ENCODE data around the gene PADI1. TPM values are rescaled to one million over a fixed set of nuclear protein-coding genes. Genes with fewer than 3 reads are reported as not detected.

Gene PADI1
- total RNA-seq, 1 donor from 2014 or later = not detected

- H3K4me3 Mint-ChIP-seq = no peak overlapping the region
These were observed 3.5 kb upstream of the PADI1 start for GRCh38 chr1:17201201-17202021.

GRCh38 chr1:17205652-17206051, 724 bp downstream of the PADI1 start:
- no peak for TF ChIP-seq CTCF (IDR thresholded peaks at IDR 0.05; ENCODE audit: unreplicated experiment)
- H3K36me3 Mint-ChIP-seq = no peaks in the 10 kb centered on the region
- no peak overlapping the region for H3K4me3 Mint-ChIP-seq
- H3K27ac Mint-ChIP-seq = no peak overlapping the region
- peaks cover 40% of the 10 kb centered on the region for H3K4me1 Mint-ChIP-seq
- no peak for DNase-seq (ENCODE audit: low spot score in 2 of 2, unreplicated experiment in 2 of 2)
- peaks cover 1% of the 10 kb centered on the region for H3K27me3 Mint-ChIP-seq (ENCODE audit: low read depth)
- H3K9me3 Mint-ChIP-seq = no peaks in the 10 kb centered on the region

More at GRCh38 chr1:17201201-17202021, 3.5 kb upstream of the PADI1 start:
- H3K27me3 Mint-ChIP-seq (ENCODE audit: low read depth) = peaks cover 1% of the 10 kb centered on the region
- no peaks in the 10 kb centered on the region for H3K36me3 Mint-ChIP-seq
- peak in 1 of 2 experiments; percentile 11 for DNase-seq (ENCODE audit: low spot score in 2 of 2, unreplicated experiment in 2 of 2)
- peak overlapping the region; percentile 73 for H3K27ac Mint-ChIP-seq
- TF ChIP-seq CTCF (IDR thresholded peaks at IDR 0.05; ENCODE audit: unreplicated experiment) = no peak
- H3K4me1 Mint-ChIP-seq = peaks cover 30% of the 10 kb centered on the region
- no peaks in the 10 kb centered on the region for H3K9me3 Mint-ChIP-seq

- H3K36me3 Mint-ChIP-seq = no peaks in the 10 kb centered on the region
- TF ChIP-seq CTCF (IDR thresholded peaks at IDR 0.05; ENCODE audit: unreplicated experiment) = no peak
- H3K9me3 Mint-ChIP-seq = no peaks in the 10 kb centered on the region
- H3K27me3 Mint-ChIP-seq (ENCODE audit: low read depth) = peaks cover 1% of the 10 kb centered on the region
- peaks cover 35% of the 10 kb centered on the region for H3K4me1 Mint-ChIP-seq
- H3K27ac Mint-ChIP-seq = no peak overlapping the region
- no peak for DNase-seq (ENCODE audit: low spot score in 2 of 2, unreplicated experiment in 2 of 2)
- H3K4me3 Mint-ChIP-seq = no peak overlapping the region
These were observed 1.3 kb downstream of the PADI1 start for GRCh38 chr1:17206196-17206595.

- H3K27ac Mint-ChIP-seq = peak overlapping the region; percentile 50
- H3K36me3 Mint-ChIP-seq = no peaks in the 10 kb centered on the region
- DNase-seq (ENCODE audit: low spot score in 2 of 2, unreplicated experiment in 2 of 2) = no peak
- H3K9me3 Mint-ChIP-seq = no peaks in the 10 kb centered on the region
- no peak overlapping the region for H3K4me3 Mint-ChIP-seq
- peaks cover 33% of the 10 kb centered on the region for H3K4me1 Mint-ChIP-seq
- H3K27me3 Mint-ChIP-seq (ENCODE audit: low read depth) = peaks cover 1% of the 10 kb centered on the region
- no peak for TF ChIP-seq CTCF (IDR thresholded peaks at IDR 0.05; ENCODE audit: unreplicated experiment)
These were observed 2.1 kb downstream of the PADI1 start for GRCh38 chr1:17207046-17207445.

GRCh38 chr1:17207540-17207939, 2.6 kb downstream of the PADI1 start:
- Mint-ChIP-seq H3K27ac (peak overlapping the region; percentile 21), H3K9me3 (no peaks in the 10 kb centered on the region), H3K36me3 (no peaks in the 10 kb centered on the region), H3K27me3 (ENCODE audit: low read depth) (peaks cover 1% of the 10 kb centered on the region), H3K4me3 (no peak overlapping the region), H3K4me1 (peaks cover 36% of the 10 kb centered on the region)
- no peak for TF ChIP-seq CTCF (IDR thresholded peaks at IDR 0.05; ENCODE audit: unreplicated experiment)
- DNase-seq (ENCODE audit: low spot score in 2 of 2, unreplicated experiment in 2 of 2) = no peak
